ENCODE measurements around the gene CATSPER1.
A peak's percentile ranks its signal among the peaks of the same experiment; 100 is the strongest.
"Not testable (repeated sequence)": the region's sequence is repeated elsewhere in the genome, so short reads cannot be mapped to it uniquely, and the experiment has no call there.

CATSPER1 gene

DNA sequence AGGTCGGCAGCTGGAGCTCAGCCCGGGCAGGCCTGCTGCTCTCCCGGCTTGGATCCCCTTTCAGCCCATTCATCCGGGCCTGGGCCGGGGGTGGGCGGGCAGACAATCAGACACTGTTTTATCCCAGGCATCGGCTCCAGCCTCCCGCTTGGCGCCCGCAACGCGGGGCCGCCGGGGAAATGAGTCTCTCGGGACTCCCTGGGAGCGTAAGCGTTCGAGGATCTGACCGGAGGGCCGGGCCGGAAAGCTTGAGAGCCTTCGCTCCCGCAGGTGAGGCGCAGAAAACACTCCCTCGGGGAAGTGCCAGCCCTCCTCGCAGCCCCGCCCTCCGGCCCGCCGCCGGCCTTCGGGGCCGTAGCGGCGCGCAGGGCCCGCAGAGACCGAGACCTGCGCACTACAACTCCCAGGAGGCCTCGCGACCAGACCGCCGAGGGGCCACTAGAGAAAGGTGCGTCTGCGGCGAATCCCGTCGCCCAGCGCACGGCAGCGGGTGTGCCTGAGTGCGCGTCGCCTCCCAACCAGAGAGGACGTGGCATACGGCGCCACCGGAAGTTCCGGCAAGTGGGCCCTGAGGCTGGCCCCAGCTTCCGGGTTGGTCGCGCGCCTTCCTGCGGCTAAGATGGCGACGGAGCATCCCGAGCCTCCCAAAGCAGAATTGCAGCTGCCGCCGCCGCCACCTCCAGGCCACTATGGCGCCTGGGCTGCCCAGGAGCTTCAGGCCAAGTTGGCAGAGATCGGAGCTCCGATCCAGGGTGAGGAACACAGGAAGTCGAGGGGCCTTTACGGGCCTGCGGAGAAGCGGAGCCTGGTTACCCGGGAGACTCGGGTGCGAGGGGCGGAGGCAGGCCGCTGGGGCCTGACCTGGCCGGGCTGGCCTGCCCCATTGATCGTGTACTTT is 25.7 kb upstream of the CATSPER1 start, which contains the start of gene SF3B2:
Gene SF3B2, plus strand, starts transcription at position 599 of the 898 bp plus-strand sequence. Its CDS starts 21 bp downstream, at position 620.
- DNase-seq (ENCODE audit: low read depth, low spot score), result peak; percentile 99

GRCh38 chr11:66051371-66051765 is 25.1 kb upstream of the CATSPER1 start:
- no peak for DNase-seq (ENCODE audit: low read depth, low spot score)

DNA sequence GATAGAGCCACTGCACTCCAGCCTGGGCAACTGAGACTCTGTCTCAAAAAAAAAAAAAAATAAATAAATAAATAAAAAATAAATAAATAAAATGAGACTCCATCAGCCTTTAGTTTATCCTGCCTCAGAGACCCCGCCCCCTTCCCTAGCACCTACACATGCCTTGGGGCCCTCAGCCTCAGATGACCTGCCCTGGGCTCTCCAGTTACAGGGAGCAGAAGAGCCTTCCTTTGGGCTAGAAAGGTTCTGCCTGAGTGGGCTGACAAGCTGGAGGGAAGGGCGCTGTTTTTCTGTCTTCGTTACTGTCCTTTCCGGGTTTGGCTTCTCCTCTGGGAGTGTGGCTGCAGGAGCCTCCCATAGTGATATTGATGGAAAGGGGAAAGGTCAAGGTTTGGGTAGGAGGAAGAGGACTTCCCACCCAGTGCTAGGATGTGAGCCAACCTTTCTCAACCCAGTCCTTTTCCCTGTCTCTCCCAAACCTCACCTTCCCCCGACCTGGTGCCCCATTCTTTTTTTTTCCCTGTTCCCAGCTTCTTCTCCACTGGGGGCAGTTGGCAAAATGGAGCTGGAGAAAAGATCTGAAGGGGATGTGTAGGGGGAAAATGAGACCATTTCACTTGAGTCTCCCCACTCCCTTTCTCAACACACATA is 24.4 kb upstream of the CATSPER1 start:
- DNase-seq (ENCODE audit: low read depth, low spot score), result peak; percentile 25

DNA sequence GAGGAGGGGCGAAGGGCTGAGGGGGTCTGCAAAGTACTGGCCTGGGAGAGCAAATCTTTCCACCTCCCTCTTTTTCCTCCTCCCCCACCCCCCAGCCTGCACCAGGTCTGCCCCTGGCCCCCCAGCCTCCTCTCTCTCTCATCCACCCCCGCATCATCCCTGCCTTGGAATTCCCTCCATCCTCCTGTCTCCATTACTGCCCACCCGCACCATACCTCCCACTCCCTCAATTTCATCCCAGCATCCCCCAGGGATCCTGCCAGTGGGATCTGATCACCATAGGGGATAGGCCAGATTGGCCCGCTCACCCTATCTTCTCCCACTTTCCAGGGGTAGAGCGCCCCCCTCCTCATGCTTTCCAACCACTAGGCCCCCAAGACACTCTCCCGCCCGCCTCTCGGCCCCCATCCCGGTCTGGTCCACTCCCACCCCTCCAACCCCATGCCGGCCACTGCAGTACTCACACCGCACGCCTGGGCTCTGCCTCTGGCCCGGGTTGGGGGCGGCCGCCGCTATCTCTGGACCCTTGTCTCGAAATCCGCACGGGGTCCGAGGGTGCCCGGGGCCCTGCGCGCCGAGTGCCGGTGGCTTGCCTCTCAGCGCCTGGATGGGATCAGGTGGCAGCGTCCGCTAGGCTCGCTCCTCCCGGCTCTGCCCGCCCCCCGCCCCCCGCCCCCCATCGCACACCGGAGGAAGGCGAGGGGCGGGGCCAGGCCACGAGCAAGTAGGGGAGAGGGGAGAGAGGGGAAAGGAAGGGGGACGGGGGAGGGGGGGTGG is 22.5 kb upstream of the CATSPER1 start, which contains the start of gene GAL3ST3:
Gene GAL3ST3, minus strand, starts transcription at position 615 of the 777 bp plus-strand sequence. CDS start 3,746 bp downstream, outside the sequence.
- no peak for DNase-seq (ENCODE audit: low read depth, low spot score)

- no peak for DNase-seq (ENCODE audit: low read depth, low spot score)
Measured at GRCh38 chr11:66047541-66048365, 21.5 kb upstream of the CATSPER1 start.

GRCh38 chr11:66046901-66047300 is 20.6 kb upstream of the CATSPER1 start:
- DNase-seq (ENCODE audit: low read depth, low spot score), result no peak

- peak; percentile 90 for DNase-seq (ENCODE audit: low read depth, low spot score)
Measured at GRCh38 chr11:66045177-66045639, 18.9 kb upstream of the CATSPER1 start.

DNA sequence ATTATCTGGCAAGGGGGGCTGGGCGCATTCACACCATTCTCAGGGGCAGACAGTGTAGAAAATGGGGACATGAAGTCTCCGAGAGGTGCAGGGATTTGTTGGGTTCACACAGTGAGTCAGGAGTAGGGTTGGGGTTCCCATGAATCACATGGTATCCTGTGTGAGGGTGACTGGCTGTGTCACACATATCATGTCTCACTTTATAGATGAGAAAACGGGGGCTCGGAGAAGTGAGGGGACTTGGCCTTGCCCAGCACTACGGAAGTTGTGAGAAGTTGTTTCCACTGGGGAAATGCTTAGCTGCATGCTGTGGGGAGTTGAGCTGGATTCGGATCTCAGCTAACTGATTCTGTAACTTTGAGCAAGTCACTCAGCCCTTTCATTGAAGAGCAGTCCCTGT is 18.5 kb upstream of the CATSPER1 start:
- DNase-seq (ENCODE audit: low read depth, low spot score), result no peak

DNA sequence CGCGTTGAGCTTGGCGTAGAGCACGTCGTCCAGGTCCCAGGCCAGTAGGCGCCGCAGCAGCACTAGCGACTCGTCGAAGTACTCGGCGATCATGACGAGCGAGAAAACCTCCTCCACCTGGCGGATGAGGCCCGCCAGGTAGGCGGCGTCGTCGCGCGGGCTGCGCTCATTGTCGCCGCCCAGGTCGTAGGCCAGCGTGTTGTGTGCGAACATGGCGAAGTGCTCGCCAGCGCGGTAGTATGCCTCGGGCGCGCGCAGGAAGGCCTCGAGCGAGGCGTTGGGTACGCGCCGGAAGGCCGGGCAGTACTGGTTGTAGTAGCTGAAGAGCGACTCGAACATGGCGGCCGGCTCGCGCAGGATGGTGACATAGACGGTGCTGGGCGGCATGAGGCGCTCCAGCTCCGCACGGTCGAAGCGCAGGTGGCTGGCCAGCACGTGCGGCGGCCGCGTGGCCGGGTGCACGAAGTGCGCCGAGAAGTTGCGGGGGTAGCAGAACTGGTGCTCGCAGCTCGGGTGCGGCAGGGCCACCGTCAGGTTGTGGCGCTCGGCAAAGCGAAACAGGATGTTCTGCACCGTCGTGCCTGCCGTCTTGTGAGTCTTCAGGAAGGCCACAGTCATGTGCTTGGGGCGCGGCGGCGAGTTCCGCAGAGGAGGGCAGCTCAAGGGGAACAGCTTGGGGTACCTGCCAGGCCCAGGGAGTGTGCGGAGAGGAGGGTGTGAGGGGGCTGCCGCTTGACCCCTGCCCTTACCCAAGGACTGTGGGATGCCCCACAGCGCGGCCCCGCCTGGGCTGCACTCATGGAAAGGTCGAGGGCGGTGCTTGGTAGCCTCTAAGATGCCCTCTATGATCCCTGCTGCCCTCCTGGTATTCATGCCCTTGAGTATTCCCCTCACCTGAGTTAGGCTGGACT is 17.0 kb upstream of the CATSPER1 start:
- DNase-seq (ENCODE audit: low read depth, low spot score), result no peak

DNA sequence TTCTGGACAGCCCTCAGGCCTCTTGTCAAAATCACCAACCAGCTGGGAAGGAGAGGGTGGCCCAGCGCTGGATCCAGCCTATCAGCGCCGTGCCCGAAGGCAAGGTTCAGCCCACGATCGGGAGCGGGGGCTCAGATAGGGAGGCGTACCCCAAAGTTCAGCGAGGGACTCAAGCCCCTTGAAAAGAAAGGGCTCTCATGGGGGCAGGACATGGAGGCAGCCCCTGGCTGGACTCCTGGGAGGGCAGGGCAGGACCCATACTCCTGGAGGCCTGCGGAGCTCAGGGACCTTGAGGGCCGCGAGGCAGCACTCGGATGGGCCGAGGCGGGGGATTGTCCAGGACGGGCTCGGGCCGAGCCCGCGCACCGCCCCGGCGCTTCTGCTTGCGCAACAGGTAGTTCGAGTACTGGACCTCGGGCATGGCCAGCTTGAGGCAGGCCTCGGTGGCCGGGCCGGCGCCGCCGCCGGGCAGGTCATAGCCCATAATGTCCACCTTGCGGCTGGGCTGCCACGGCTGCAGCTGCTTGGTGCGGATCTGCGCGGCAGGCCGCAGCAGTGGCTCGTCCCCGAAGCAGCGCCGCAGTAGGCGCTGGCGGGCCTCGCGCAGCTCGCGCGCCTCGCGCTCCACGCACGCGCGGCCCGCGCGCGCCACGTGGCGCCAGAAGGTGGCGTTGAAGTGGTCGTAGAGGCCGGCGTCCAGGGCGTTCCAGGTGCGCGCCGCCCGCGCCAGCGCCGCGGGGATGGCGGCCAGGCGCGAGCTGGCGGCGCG is 16.1 kb upstream of the CATSPER1 start:
- DNase-seq (ENCODE audit: low read depth, low spot score), result no peak

- no peak for DNase-seq (ENCODE audit: low read depth, low spot score)
Measured at GRCh38 chr11:66039765-66040164, 13.5 kb upstream of the CATSPER1 start.

GRCh38 chr11:66037327-66037726 is 11.0 kb upstream of the CATSPER1 start:
- no peak for DNase-seq (ENCODE audit: low read depth, low spot score)

GRCh38 chr11:66036334-66036710 is 10.0 kb upstream of the CATSPER1 start:
- DNase-seq (ENCODE audit: low read depth, low spot score), result no peak

DNA sequence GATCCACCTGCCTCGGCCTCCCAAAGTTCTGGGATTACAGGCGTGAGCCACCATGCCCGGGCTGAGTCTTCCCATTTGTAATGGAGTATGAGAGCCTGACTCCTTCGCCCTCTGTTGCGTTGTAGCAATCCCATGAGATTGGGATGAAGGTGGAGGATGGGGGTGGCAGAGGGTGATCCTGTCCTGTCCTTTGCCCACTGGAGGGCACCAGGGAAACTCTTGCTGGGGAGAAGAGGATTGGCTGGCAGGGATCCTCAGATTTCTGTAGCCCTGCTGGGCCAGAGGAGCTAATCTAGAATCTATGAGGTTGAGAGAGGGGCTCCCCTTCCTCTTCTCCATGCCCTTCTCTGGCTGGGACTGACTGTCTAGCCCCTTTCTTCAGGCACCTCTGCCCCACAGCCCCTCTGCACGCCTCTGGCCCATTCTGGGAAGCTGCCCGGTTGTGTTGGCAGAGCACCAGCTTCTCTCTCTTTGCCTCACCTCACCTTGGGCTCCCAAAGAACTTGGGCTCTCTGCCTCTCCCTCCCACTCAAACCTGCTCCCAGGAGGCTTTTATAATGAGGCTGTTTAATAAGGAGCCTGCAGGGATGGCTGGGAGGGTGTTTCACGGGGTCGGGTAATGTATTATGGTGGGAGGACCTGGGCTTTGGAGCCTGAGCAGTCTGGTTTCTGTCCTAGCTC is 9.5 kb upstream of the CATSPER1 start:
- DNase-seq (ENCODE audit: low read depth, low spot score), result no peak

DNA sequence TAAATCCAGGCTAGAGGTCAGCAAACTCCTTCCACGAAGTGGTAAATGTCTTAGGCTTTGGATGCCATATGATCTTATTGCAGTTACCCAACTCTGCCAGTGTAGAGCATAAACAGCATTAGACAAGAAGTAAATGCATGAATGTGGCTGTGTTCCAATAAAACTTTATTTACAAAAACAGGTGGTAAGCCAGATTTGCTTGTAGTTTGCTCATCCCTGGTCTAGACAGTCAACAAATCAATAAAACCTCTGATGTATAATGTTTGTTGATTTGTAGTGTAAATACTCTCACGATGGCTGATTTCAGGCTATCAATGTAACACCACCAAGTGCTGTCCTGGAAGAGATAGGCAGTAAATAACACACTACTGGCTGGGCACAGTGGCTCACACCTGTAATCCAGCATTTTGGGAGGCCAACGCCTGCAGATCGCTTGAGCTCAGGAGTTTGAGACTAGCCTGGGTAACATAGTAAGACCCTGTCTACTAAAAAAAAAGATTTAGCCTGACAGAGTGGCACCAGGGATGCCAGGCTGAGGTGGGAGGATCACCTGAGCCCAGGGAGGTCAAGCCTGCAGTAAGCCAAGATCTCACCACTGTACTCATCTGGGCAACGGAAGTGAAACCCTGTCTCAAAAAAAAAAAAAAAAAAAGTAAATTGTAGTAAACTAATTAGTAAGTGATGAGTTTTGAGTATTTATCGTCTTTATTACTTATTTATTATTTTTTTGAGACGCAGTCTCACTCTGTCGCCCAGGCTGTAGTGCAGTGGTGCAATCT is 6.9 kb upstream of the CATSPER1 start:
- no peak for DNase-seq (ENCODE audit: low read depth, low spot score)

GRCh38 chr11:66023186-66023440 is 3.2 kb downstream of the CATSPER1 start:
- DNase-seq (ENCODE audit: low read depth, low spot score), result not testable (repeated sequence)

DNA sequence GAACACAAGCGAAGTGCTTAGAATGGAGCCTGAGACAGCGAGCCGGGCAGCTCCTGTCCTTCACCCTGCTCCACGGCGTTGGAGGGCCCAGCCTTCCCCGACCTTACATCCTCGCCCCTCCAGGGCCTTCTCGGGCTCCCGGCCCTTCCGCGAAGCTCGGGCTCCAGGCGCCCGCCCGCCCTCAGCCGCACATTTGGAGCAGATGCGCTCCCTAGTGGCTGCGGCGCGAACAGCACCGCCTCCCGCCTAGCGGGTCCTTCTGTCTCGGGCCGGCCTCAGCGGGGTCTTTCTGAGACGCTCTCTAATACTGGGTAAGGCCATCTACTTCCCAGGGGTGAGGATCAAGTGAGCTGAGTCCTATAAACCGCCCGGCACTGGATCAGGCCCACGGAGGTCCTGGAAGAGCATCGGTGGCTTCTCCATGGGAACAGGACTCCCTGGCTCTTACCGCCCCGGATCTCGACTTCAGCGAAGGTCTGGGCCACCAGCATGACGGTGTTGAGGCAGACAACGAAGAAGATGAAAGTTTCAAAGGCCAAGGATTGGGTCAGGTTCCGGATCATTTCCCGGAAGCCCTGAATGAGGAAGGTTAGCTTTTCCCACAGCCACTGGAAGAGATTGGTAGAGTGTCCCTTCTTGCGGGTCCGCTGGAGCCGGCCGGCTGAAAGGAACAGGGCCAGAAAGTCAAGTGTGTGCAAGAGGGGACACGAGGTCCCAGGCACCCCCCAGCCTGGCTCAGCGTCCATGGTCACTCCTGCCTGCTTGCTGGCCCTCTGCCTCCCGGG is 3.7 kb downstream of the CATSPER1 start:
- DNase-seq (ENCODE audit: low read depth, low spot score), result peak; percentile 91
